Stimulated activated CD8-positive, alpha-beta memory T cell treated with anti-CD3 and anti-CD28 coated beads, Interleukin-15, amount 100 ng/mL, for 4 hours (primary cell): ENCODE results near the gene WWOX.

ENCODE experiments used
- DNase-seq, 2 donors: peaks; one replicate each; pipeline ENCODE4 v3.0.0-alpha.2; 2020; ENCODE audit warnings: low read depth in 2 of 2

WWOX gene

GRCh38 chr16:78800523-78800922 lies 701.1 kb downstream of the WWOX start:
- no peak for DNase-seq

GRCh38 chr16:78804058-78804735 lies 704.7 kb downstream of the WWOX start:
- DNase-seq, result no peak

GRCh38 chr16:78805556-78805955 lies 706.1 kb downstream of the WWOX start:
- no peak for DNase-seq

DNA sequence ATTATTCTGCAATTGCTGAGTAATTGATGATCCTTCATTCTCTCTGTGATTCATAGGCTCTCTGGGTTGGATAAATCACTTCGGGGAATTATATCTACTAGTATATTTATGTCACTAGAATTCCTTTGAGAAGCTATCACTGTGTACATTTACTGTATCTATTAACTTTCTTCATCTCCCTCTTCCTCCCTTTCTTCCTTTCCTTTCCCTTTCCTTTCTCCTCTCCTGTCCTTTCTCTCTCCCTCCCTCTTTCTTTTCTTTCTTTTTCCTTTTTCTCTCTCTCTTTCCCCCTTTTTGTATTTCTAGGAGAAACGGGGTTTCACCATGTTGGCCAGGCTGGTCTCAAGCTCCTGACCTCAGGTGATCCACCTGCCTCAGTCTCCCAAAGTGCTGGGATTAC lies 711.8 kb downstream of the WWOX start:
- DNase-seq, result no peak

DNA sequence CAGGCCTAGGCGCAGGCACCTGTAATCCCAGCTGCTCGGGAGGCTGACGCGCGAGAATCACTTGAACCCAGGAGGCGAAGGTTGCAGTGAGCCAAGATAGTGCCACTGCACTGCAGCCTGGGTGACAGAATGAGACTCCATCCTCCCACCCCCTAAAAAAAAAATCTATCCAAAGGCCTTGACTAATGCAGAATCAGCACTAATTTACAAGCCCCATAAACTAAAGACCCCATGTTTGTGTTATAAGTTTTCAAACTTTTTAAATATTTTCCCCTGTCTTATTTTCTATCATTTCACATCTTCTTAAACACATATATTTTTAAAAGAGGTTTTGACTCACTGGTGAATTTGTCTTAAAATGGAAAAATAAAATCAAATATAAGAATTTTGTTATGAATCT lies 713.1 kb downstream of the WWOX start:
- no peak for DNase-seq

- DNase-seq, result no peak
These were observed 714.3 kb downstream of the WWOX start for GRCh38 chr16:78813661-78814311.

GRCh38 chr16:78815713-78816112 lies 716.3 kb downstream of the WWOX start:
- DNase-seq, result no peak

DNA sequence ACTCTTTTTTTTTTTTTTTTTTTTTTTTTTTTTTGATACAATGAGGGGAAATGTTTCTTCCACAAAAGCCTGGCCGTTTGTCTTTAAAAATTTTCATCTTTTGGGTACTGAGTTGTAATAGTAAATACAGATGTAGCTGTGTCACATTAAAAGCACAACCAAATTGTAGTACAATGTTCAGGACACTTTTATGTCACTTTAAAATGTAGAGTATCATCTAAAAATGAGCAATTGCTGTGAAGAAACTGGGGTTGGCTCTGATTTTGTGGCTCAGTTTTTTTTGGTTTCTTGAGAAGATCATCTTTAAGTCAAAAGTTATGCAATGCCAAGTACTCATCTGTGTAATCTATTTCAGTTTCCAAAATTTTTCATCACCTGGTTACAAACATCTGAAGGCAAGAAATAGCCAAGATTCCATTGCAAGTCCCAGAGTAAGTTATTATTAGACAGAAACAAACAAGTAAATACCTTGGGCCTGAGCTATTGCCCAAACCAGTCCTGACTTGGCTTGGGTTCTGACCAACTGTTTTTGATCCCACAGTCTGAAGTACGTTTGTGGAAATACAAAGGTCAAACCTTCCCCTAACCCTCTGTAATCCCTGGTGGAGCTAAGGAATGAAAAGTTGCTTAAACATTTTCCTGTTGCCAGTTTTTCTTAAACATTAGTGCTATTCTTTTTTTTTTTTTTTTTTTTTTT lies 717.2 kb downstream of the WWOX start:
- DNase-seq, result no peak

DNA sequence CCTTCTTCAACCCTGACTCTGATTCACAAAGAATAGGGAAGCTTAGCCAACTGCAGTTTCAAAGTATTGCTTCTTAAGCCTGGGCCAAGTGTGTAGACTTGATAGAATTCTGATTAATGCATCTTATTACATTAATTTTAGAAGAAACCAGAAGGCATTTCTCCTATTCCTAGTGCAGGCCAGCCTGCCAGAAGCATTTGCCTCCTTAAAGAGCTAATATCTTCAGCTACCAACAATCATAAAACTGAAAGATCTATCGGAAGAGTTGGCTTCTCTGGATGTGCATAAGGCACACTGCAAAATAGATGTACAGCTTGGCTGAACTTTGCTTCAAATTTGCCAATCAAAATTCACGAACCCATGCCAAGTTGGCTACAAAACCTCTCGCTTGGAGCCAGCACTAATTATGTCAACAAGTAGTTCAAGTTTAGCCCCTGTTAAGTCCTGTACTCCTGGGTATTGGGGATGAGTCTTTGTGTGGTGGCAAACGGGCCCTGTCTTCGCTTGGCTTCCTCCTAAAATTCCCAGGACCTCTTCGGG lies 717.8 kb downstream of the WWOX start:
- no peak for DNase-seq

DNA sequence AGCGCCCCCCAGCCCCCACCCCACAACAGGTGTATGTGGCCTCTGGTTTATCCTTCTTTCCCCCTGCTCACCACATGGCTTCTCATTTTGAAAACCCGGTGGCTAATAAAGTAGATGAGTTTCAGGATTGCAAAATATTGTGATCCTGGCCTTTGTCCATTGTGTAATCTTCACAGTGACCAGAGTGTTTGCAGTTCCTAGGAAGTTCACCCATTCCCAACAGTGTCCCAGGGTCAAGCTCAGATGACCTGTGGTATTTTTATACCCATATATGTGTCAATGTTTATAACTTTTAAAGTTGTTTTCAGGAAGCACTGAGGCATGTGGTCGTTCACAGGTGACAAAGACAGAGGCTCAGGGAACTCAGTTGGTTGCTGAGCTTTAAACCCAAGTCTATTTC lies 721.9 kb downstream of the WWOX start:
- DNase-seq, result no peak

DNA sequence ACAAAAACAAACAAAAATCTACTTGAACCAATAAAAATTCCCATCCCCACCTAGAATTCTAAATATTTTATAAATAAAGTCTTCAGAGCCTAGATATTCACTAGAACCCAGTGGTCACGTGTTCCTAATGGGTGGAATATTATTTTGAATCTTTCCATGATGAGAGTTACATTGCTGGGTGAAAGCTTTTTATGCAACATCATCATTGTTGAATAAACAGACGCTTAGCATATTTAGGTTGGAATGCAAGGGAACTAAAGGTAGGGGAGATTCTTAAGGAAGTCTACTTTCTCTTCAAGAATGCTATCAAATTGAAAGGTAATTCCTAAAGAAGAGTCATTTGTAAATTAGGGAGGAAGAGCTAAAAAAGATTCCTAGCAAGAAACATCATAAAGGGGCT lies 723.1 kb downstream of the WWOX start:
- no peak for DNase-seq

GRCh38 chr16:78823027-78823426 lies 723.6 kb downstream of the WWOX start:
- DNase-seq, result no peak

GRCh38 chr16:78829280-78829679 lies 729.8 kb downstream of the WWOX start:
- no peak for DNase-seq

- DNase-seq, result no peak
These were observed 731.1 kb downstream of the WWOX start for GRCh38 chr16:78830599-78830998.

DNA sequence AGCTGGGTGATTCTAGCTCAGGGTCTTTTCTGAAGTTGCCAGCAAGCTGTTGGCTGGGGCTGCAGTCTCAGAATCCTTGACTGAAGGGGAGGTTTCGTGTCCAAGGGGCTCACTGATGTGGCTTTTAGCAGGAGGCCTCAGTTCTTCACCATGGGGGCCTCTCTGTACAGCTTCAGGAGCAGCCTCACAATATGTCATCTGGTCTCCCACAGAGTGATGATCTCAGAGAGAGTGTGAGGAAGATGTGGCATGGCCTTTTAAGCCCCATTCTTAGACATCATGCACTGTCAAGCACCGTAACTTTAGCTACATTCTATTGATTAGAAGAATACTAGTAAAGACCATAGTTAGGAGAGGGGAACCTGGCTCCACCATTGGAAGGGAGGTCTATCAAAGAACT lies 732.6 kb downstream of the WWOX start:
- no peak for DNase-seq

DNA sequence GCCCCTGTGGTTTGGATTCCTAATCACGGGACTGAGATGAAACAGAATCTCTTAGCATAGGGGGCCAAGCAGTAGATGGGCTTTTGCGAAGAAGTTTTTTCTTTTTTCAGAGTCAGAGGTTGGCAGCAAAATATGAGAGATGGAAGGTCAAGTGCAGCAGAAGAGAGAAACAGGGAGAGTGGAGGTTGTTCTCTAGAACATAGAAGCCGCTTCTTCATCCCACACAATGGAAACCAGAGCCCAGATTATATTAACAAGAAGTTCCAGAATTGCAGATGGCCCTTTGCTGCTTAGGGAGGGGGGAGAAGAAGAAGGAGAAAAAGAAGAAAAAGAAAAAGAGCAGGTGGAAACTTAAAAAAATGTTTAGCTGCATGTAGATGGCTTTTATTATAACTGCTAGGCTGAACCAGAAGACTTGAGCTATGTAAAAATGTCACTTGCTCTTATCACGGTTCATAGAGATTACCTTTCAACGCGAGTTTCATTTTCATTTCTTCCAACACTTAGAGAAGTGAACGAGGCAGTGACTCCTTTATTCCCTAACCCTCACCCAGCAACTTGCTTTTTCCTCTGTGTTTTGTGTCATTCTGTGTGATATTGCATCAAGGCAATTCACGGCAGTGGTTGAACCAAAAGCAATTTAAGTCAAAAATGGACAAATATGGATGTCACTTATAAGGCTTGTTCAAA lies 737.5 kb downstream of the WWOX start:
- no peak for DNase-seq

DNA sequence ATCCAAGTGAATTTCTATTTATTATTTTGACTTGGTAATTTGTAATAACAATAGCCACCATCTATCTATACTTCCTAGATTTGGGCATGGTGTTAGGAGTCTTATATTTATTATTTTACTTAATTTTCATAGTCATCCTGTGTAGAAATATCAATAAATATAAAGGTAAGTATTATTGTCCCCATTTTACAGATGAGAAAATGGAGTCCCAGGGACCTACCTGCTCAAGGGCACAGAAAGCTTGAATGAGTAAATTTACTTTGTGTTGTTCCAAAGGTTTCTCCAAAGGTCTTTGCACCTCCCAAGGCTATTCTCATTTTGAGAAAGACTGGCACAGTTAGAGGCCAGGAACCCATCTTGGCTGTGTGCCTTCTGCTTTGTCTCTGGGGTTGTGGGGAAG lies 738.3 kb downstream of the WWOX start:
- no peak for DNase-seq

DNA sequence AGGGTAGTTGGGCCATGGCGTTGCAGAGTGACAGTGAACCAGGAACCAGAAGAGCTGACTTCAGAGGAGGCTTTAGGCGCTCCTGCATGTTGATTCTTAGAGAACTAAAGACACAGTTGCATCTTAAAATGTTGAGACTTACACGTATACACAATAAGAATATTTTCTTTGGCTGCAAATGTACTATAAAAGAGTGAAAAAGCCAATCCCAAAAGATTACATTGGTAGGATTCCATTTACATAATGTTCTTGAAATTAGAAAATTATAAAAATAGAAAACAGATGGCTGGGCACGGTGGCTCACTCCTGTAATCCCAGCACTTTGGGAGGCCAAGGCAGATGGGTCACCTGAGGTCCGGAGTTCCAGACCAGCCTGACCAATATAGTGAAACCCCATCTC lies 738.8 kb downstream of the WWOX start:
- DNase-seq, result no peak

DNA sequence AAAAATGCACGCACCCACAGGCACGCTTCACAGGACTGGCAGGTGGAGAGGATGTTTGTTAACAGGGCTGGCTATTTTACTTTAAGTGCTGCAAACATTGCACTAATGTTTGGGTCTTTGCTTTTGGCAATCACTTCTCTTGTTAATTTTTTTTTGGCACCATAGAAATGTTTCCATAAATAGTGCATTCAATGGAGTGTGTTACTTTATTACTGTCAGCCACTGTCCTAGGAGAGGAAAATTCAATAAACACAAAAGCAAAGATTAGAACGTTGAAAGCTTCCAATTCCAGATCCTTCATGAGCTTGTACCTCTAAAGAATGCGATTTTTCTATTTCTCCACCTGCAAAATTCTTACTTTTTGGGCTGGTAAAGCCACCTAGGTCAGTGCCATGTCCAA lies 743.5 kb downstream of the WWOX start:
- no peak for DNase-seq

- no peak for DNase-seq
These were observed 744.5 kb downstream of the WWOX start for GRCh38 chr16:78843978-78844377.

- no peak for DNase-seq
These were observed 745.2 kb downstream of the WWOX start for GRCh38 chr16:78844682-78845081.

DNA sequence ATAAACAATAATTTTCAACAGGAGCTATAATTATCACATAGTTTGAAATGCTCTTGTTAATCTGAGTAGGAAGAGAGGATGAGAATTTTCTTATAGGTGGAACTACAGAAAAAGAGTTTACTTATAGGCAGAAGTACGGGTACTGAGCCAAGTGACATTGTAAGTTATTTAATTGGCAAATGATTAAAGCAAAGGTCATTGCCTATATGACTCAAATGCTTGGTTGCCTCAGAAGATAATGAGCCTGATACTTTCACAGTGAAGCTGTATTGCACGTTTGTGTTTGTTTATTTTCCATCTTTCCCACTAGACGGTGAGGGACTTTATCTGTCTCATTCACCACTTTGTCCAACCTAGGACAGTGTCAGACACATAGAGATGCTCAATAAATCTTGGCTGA lies 751.8 kb downstream of the WWOX start:
- no peak for DNase-seq
